H1 (cell line): ENCODE measurements around the gene DEDD. TPM values are rescaled to one million over a fixed set of nuclear protein-coding genes. Genes with fewer than 3 reads are reported as not detected.

Experiments
- CTCF ChIA-PET: fragments of 300-600 bp; sonication (Branson Sonifier 250); formaldehyde crosslinking; loops from one replicate; lab custom pipeline; 2021; ENCODE audit not compliant: partially characterized antibody; lab: Charles Lee
- POLR2A ChIA-PET: fragments of 300-600 bp; sonication (Branson Sonifier 250); formaldehyde crosslinking; loops from one replicate; lab custom pipeline; 2021; ENCODE audit warnings: inconsistent platforms; ENCODE audit not compliant: partially characterized antibody; lab: Charles Lee
- DNase-seq, 2 experiments: peaks; one replicate each; pipeline versions ENCODE4 v3.0.0 to v3.0.0-alpha.2; 2010 to 2022; ENCODE audit warnings: low spot score in 2 of 2, low read depth in 1 of 2, mixed read lengths in 1 of 2
- FAIRE-seq: peaks from 2 replicates; lab custom pipeline; 2011; peaks lifted over from hg19 to GRCh38; lab: Jason Lieb, UNC
- H2AFZ ChIP-seq: 2 replicates; pipeline ENCODE4 v1.8.1; 2012; ENCODE audit warnings: low read length, inconsistent platforms
- H2AK5ac ChIP-seq: 2 replicates; pipeline ENCODE4 v1.6.1; 2013; ENCODE audit warnings: low read depth, low read length
- H2BK120ac ChIP-seq: replicated peaks from 2 replicates; pipeline ENCODE3; 2013; ENCODE audit warnings: low read depth, low read length, inconsistent platforms
- H2BK12ac ChIP-seq: 2 replicates; pipeline ENCODE4 v1.6.1; 2013; ENCODE audit warnings: low read depth, low read length
- H2BK15ac ChIP-seq: 2 replicates; pipeline ENCODE4 v1.6.1; 2013; ENCODE audit warnings: low read length
- H2BK20ac ChIP-seq: 2 replicates; pipeline ENCODE4 v1.6.1; 2013; ENCODE audit warnings: low read length
- H2BK5ac ChIP-seq: 2 replicates; pipeline ENCODE4 v1.6.1; 2013; ENCODE audit warnings: low read depth, low read length
- H3K14ac ChIP-seq: 2 replicates; pipeline ENCODE4 v1.6.1; 2013; ENCODE audit warnings: inconsistent platforms; ENCODE audit not compliant: insufficient read length
- H3K18ac ChIP-seq: 2 replicates; pipeline ENCODE4 v1.6.1; 2013; ENCODE audit warnings: low read length; ENCODE audit errors: extremely low read depth
- H3K23ac ChIP-seq: 2 replicates; pipeline ENCODE4 v1.6.1; 2013; ENCODE audit warnings: inconsistent platforms; ENCODE audit not compliant: insufficient read length
- H3K23me2 ChIP-seq: 2 replicates; pipeline ENCODE4 v1.6.1; 2013; ENCODE audit warnings: low read depth, low read length
- H3K27ac ChIP-seq: 2 replicates; pipeline ENCODE4 v1.6.1; 2011; ENCODE audit warnings: low read depth, low read length, inconsistent platforms
- H3K27me3 ChIP-seq, 4 experiments: replicated peaks in 1 of 4; 1 replicate in 1 of 4; 2 replicates in 3 of 4; pipeline versions ENCODE4 v1.6.1 to v1.8.1; 2011 to 2013; ENCODE audit warnings: low read length in 3 of 4, mild to moderate bottlenecking in 3 of 4, inconsistent platforms in 2 of 4, mixed read lengths in 2 of 4, moderate library complexity in 1 of 4; ENCODE audit not compliant: control insufficient read depth in 3 of 4, insufficient read depth in 3 of 4; ENCODE audit errors: extremely low read depth in 1 of 4
- H3K36me3 ChIP-seq, 4 experiments: 2 replicates each; pipeline versions ENCODE4 v1.6.1 to v1.8.1; 2011 to 2013; ENCODE audit warnings: mild to moderate bottlenecking in 4 of 4, low read length in 3 of 4, moderate library complexity in 2 of 4, control low read depth in 1 of 4, inconsistent platforms in 1 of 4; ENCODE audit not compliant: insufficient read depth in 4 of 4, control insufficient read depth in 2 of 4
- H3K4ac ChIP-seq: replicated peaks from 2 replicates; pipeline ENCODE3; 2013; ENCODE audit warnings: low read length, low read depth, mixed read lengths, inconsistent platforms; ENCODE audit not compliant: insufficient read length
- H3K4me1 ChIP-seq, 4 experiments: replicated peaks in 1 of 4; 1 replicate in 1 of 4; 2 replicates in 3 of 4; pipeline versions ENCODE4 v1.6.1 to v1.8.1; 2011 to 2013; ENCODE audit warnings: low read length in 3 of 4, inconsistent platforms in 2 of 4, mixed read lengths in 1 of 4; ENCODE audit not compliant: insufficient read depth in 4 of 4, control insufficient read depth in 3 of 4
- H3K4me2 ChIP-seq, 2 experiments: 2 replicates each; pipeline versions ENCODE4 v1.6.1 to v1.8.1; 2011 to 2013; ENCODE audit warnings: low read depth in 2 of 2, low read length in 2 of 2, control low read depth in 1 of 2, inconsistent platforms in 1 of 2, mild to moderate bottlenecking in 1 of 2; ENCODE audit not compliant: insufficient read depth in 1 of 2
- H3K4me3 ChIP-seq, 4 experiments: fragments of 200-600, 300-600 bp in 1 of 4; sonication (generic), shearing (Covaris generic), sonication (Bioruptor Twin) in 1 of 4; 2 replicates each; pipeline versions ENCODE4 v1.5.1 to v1.8.1; 2011 to 2016; ENCODE audit warnings: low read length in 4 of 4, low read depth in 3 of 4, control low read depth in 2 of 4, inconsistent platforms in 2 of 4, mild to moderate bottlenecking in 2 of 4, mixed read lengths in 1 of 4, moderate library complexity in 1 of 4; ENCODE audit not compliant: insufficient read depth in 2 of 4; ENCODE audit errors: extremely low read depth in 1 of 4
- H3K56ac ChIP-seq: replicated peaks from 2 replicates; pipeline ENCODE3; 2013; ENCODE audit warnings: low read depth, mild to moderate bottlenecking, mixed read lengths, low read length, inconsistent platforms; ENCODE audit not compliant: insufficient read length
- H3K79me1 ChIP-seq: 2 replicates; pipeline ENCODE4 v1.6.1; 2013; ENCODE audit warnings: low read depth, low read length, control low read depth
- H3K79me2 ChIP-seq, 2 experiments: 2 replicates each; pipeline versions ENCODE4 v1.6.1 to v1.8.1; 2012 to 2013; ENCODE audit warnings: low read length in 2 of 2, mild to moderate bottlenecking in 2 of 2, inconsistent platforms in 1 of 2; ENCODE audit not compliant: insufficient read depth in 2 of 2, control insufficient read depth in 1 of 2
- H3K9ac ChIP-seq, 4 experiments: replicated peaks in 1 of 4; 1 replicate in 1 of 4; 2 replicates in 3 of 4; pipeline versions ENCODE4 v1.6.1 to v1.8.1; 2011 to 2013; ENCODE audit warnings: low read depth in 3 of 4, low read length in 3 of 4, control low read depth in 2 of 4, mild to moderate bottlenecking in 2 of 4, moderate library complexity in 2 of 4, inconsistent platforms in 1 of 4; ENCODE audit errors: extremely low read depth in 1 of 4
- H3K9me3 ChIP-seq, 2 experiments: 2 replicates each; pipeline versions ENCODE4 v1.6.1 to v1.8.1; 2012 to 2013; ENCODE audit warnings: mild to moderate bottlenecking in 2 of 2, moderate library complexity in 2 of 2, control low read depth in 1 of 2, inconsistent platforms in 1 of 2, low read depth in 1 of 2, low read length in 1 of 2, mixed read lengths in 1 of 2; ENCODE audit not compliant: insufficient read depth in 2 of 2
- H4K20me1 ChIP-seq, 2 experiments: replicated peaks in 1 of 2; 2 replicates each; pipeline versions ENCODE3 to v1.8.1; 2011 to 2013; ENCODE audit warnings: inconsistent platforms in 2 of 2, low read length in 2 of 2, mild to moderate bottlenecking in 1 of 2; ENCODE audit not compliant: insufficient read depth in 2 of 2, control insufficient read depth in 1 of 2
- H4K5ac ChIP-seq: 2 replicates; pipeline ENCODE4 v1.6.1; 2013; ENCODE audit warnings: low read length, low read depth, mixed read lengths, inconsistent platforms; ENCODE audit not compliant: insufficient read length
- H4K8ac ChIP-seq: 2 replicates; pipeline ENCODE4 v1.8.0; 2013; ENCODE audit warnings: mild to moderate bottlenecking, moderate library complexity, low read length, inconsistent platforms; ENCODE audit not compliant: insufficient read depth; ENCODE audit errors: extremely low read depth
- H4K91ac ChIP-seq: replicated peaks from 2 replicates; pipeline ENCODE3; 2013; ENCODE audit warnings: low read length, mixed read lengths, inconsistent platforms; ENCODE audit not compliant: insufficient read length
- CTCF ChIP-seq, 3 experiments: IDR thresholded peaks; 1 replicate in 2 of 3; 2 replicates in 1 of 3; pipeline versions ENCODE4 v1.5.1 to v1.6.1; 2011; ENCODE audit warnings: low read length in 3 of 3, mild to moderate bottlenecking in 3 of 3, inconsistent platforms in 2 of 3, low read depth in 1 of 3, moderate library complexity in 1 of 3; ENCODE audit not compliant: insufficient read depth in 1 of 3; ENCODE audit errors: control extremely low read depth in 1 of 3
- EP300 ChIP-seq, 2 experiments: IDR thresholded peaks; 1 replicate in 1 of 2; 2 replicates in 1 of 2; pipeline ENCODE4 v1.6.1; 2011 to 2012; ENCODE audit warnings: low read depth in 2 of 2, low read length in 2 of 2, mild to moderate bottlenecking in 2 of 2, borderline replicate concordance in 1 of 2, inconsistent platforms in 1 of 2, moderate library complexity in 1 of 2
- KDM5A ChIP-seq: fragments of 200-600 bp; IDR thresholded peaks from 2 replicates; pipeline ENCODE4 v1.7.1; 2012; ENCODE audit warnings: mild to moderate bottlenecking, low read length, inconsistent platforms, mixed read lengths
- PHF8 ChIP-seq: fragments of 200-600 bp; sonication (generic); conservative IDR thresholded peaks from 2 replicates; pipeline ENCODE4 v1.7.1; 2012; ENCODE audit warnings: low read depth, mild to moderate bottlenecking, inconsistent platforms, low read length, moderate library complexity
- POU5F1 ChIP-seq: IDR thresholded peaks from 2 replicates; pipeline ENCODE4 v1.6.1; 2011; ENCODE audit warnings: low read depth, mild to moderate bottlenecking, low read length, moderate library complexity
- RAD21 ChIP-seq, 2 experiments: IDR thresholded peaks in 1 of 2; conservative IDR thresholded peaks in 1 of 2; 2 replicates each; pipeline ENCODE4 v1.6.1; 2011; ENCODE audit warnings: low read depth in 2 of 2, low read length in 2 of 2, improper control_type of control experiment in 1 of 2, inconsistent platforms in 1 of 2, mild to moderate bottlenecking in 1 of 2, moderate library complexity in 1 of 2
- SIRT6 ChIP-seq: IDR thresholded peaks from one replicate; pipeline ENCODE4 v1.7.1; 2012; ENCODE audit warnings: low read length, inconsistent platforms
- SRF ChIP-seq: IDR thresholded peaks from 2 replicates; pipeline ENCODE4 v1.6.1; 2011; ENCODE audit warnings: mild to moderate bottlenecking, low read depth, low read length, moderate library complexity
- WGBS, 2 experiments: shearing (Covaris generic) in 1 of 2; methylation state at CpG; one replicate each; pipeline versions ENCODE4 v1.1.6 to v1.1.7; 2013 to 2015; ENCODE audit warnings: low lambda C conversion rate in 2 of 2, mixed read lengths in 2 of 2, inconsistent platforms in 1 of 2, low coverage in 1 of 2, missing lambda C conversion rate in 1 of 2; ENCODE audit not compliant: insufficient replicate concordance in 2 of 2, insufficient coverage in 1 of 2, insufficient read length in 1 of 2; ENCODE audit errors: extremely low coverage in 1 of 2, missing lambda C conversion rate in 1 of 2; 5-methylcytosine and 5-hydroxymethylcytosine counted together
- polyA plus RNA-seq, 7 experiments: library from polyadenylated mRNA; depleted of rRNA in 3 of 7; stranded (reverse) in 5 of 7; unstranded in 2 of 7; fragments of >200 nt in 5 of 7; fragments of 200-250 nt in 2 of 7; gene quantifications; 1 replicate in 5 of 7; 2 replicates in 1 of 7; 4 replicates in 1 of 7; pipeline versions ENCODE4 v1.2.1 to v1.2.3, GENCODE V29; 2011 to 2013; ENCODE audit warnings: missing spikeins in 2 of 7, mixed read lengths in 2 of 7
- total RNA-seq: library from RNA; stranded (reverse); fragmentation: NEBNext Ultra II Directional; extraction: Animal tissue kit (Norgen Biotek cat#: 25700); gene quantifications from 2 replicates; pipeline ENCODE4 v1.2.1, GENCODE V29; 2021

Gene DEDD
- total and polyA plus RNA-seq, 2 of the 8 experiments (the other 6 are each of a cell fraction or from before 2014, with no cell fraction given), result 42.6 to 55.9 TPM

- Histone ChIP-seq H3K4me3 (no peak overlapping the region), H4K91ac (no peak overlapping the region), H3K14ac (no peak overlapping the region), H4K8ac (no peak overlapping the region), H2BK5ac (no peak overlapping the region), H3K27me3 (no peaks in the 10 kb centered on the region), H2BK12ac (no peak overlapping the region), H2AK5ac (no peak overlapping the region), H3K4me2 (no peak overlapping the region), H4K5ac (no peak overlapping the region), H4K20me1 (peaks cover 0 to 3% of the 10 kb centered on the region in 2 experiments), H3K56ac (no peak overlapping the region), H3K4ac (no peak overlapping the region), H2BK15ac (no peak overlapping the region), H2AFZ (no peak overlapping the region), H3K36me3 (peaks cover 13 to 43% (median 35%) of the 10 kb centered on the region in 4 experiments), H2BK20ac (no peak overlapping the region), H2BK120ac (no peak overlapping the region), H3K79me2 (no peaks in the 10 kb centered on the region), H3K9ac (no peak overlapping the region), H3K79me1 (peaks cover 4% of the 10 kb centered on the region), H3K4me1 (peaks cover 0 to 2% (median under 1%) of the 10 kb centered on the region in 4 experiments; a peak in 3 of 7 replicates), H3K23me2 (peaks cover 7% of the 10 kb centered on the region; the same call in 1 of the 2 replicates), H3K18ac (no peak overlapping the region), H3K9me3 (no peaks in the 10 kb centered on the region), H3K27ac (no peak overlapping the region), H3K23ac (no peak overlapping the region)
- POLR2A ChIA-PET, result interaction anchor here (1.0 to 1.8 kb wide), 3 partner anchors 13 to 31 kb away, joined by 3 to 7 read pairs (median 4); partner anchors contain the start of genes NDUFS2 and UFC1
- TF ChIP-seq SRF, result no peak
- peak in 1 of 2 experiments; percentile 14; a peak in 1 of 4 replicates for TF ChIP-seq RAD21 (IDR thresholded peaks at IDR 0.05 in 1 of 2, conservative IDR thresholded peaks at IDR 0.05 in 1 of 2; ENCODE audit: low read depth in 2 of 2, low read length in 2 of 2)
- no peak for TF ChIP-seq KDM5A
- no peak for TF ChIP-seq POU5F1
- peak; percentile 18 to 28 (median 27); a peak in 3 of 4 replicates for TF ChIP-seq CTCF (IDR thresholded peaks at IDR 0.05; ENCODE audit: control extremely low read depth in 1 of 3, insufficient read depth in 1 of 3, low read depth in 1 of 3, low read length in 3 of 3)
- no peak for TF ChIP-seq PHF8
- no peak for TF ChIP-seq SIRT6
- no peak for TF ChIP-seq EP300 (IDR thresholded peaks at IDR 0.05; ENCODE audit: borderline replicate concordance in 1 of 2, low read depth in 2 of 2, low read length in 2 of 2)
- DNase-seq (no peak), FAIRE-seq (no peak)
- 93% methylated on average over 5 of the region's 5 CpGs; no CpG with 5 or more reads in 1 of the 2 experiments for WGBS, 2 experiments
- CTCF ChIA-PET, result interaction anchor here (0.6 to 2.5 kb wide), 15 partner anchors 9 to 337 kb away, joined by 3 to 10 read pairs (median 3); partner anchors contain the start of genes ADAMTS4 and TOMM40L
Observed at GRCh38 chr1:161171191-161171590, 38.7 kb upstream of the DEDD start.
